GM20000 (cell line): Measurements from ENCODE around the gene NEU4.
"Not testable (repeated sequence)": the region's sequence is repeated elsewhere in the genome, so short reads cannot be mapped to it uniquely, and the experiment has no call there.

Experiments used
- DNase-seq: peaks from one replicate; pipeline ENCODE4 v3.0.0; 2012; ENCODE audit warnings: low spot score
- CTCF ChIP-seq: IDR thresholded peaks from 2 replicates; pipeline ENCODE4 v1.5.1; 2012; ENCODE audit warnings: mild to moderate bottlenecking, control low read depth; ENCODE audit errors: extremely low read depth, missing control alignments

NEU4 gene

GRCh38 chr2:241798631-241799521 is 10.1 kb upstream of the NEU4 start:
- DNase-seq = peak; percentile 19
- no peak for TF ChIP-seq CTCF

GRCh38 chr2:241799522-241800197 is 9.3 kb upstream of the NEU4 start:
- DNase-seq = peak; percentile 13

GRCh38 chr2:241800198-241800903 is 8.6 kb upstream of the NEU4 start:
- DNase-seq = not testable (repeated sequence)

More at GRCh38 chr2:241799522-241800197, 9.3 kb upstream of the NEU4 start:
- TF ChIP-seq CTCF = no peak

- DNase-seq = peak; percentile 15
These were observed 7.2 kb upstream of the NEU4 start for GRCh38 chr2:241801611-241802420.

GRCh38 chr2:241802421-241803318 is 6.3 kb upstream of the NEU4 start:
- DNase-seq = peak; percentile 42
- TF ChIP-seq CTCF = no peak

More at GRCh38 chr2:241801611-241802420, 7.2 kb upstream of the NEU4 start:
- no peak for TF ChIP-seq CTCF

GRCh38 chr2:241803387-241804325 is 5.3 kb upstream of the NEU4 start:
- peak; percentile 87 for DNase-seq

More at GRCh38 chr2:241803387-241804325, 5.3 kb upstream of the NEU4 start:
- no peak for TF ChIP-seq CTCF
